ENCODE data around the gene NPHP4.

DNA sequence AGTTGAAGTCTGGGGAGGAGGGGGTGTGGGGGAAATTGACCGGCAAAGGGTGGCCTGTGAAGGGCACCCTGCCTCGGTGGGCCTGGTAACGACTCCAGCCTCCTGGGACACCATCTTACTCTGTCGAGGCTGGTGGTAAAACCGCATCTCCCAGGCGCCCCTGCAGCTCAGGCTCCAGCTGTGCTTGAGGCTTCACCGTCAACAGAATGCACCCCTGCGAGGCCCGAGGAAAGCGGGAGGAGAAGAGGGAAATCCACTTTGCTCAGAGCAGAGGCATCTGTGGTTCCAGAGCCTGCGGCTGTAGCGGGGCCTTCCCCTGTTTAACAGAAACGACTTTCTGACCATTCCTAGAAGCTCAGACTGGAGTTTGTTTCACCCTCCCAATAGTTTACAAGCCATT, 165.6 kb downstream of the NPHP4 start:
- TF ChIP-seq, protein P1, sequence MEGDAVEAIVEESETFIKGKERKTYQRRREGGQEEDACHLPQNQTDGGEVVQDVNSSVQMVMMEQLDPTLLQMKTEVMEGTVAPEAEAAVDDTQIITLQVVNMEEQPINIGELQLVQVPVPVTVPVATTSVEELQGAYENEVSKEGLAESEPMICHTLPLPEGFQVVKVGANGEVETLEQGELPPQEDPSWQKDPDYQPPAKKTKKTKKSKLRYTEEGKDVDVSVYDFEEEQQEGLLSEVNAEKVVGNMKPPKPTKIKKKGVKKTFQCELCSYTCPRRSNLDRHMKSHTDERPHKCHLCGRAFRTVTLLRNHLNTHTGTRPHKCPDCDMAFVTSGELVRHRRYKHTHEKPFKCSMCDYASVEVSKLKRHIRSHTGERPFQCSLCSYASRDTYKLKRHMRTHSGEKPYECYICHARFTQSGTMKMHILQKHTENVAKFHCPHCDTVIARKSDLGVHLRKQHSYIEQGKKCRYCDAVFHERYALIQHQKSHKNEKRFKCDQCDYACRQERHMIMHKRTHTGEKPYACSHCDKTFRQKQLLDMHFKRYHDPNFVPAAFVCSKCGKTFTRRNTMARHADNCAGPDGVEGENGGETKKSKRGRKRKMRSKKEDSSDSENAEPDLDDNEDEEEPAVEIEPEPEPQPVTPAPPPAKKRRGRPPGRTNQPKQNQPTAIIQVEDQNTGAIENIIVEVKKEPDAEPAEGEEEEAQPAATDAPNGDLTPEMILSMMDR (IDR thresholded peaks at IDR 0.05): no peak
- no peak for TF ChIP-seq POLR2A (IDR thresholded peaks at IDR 0.05)
